OCI-LY3 (cell line): ENCODE results near the gene F10.

Experiments
- H2AFZ ChIP-seq: fragments of 200-600, 300-600 bp; shearing (Covaris generic); 2 replicates; pipeline ENCODE4 v1.6.0; 2014; ENCODE audit warnings: antibody characterized with exemption, low read depth, low read length
- H3K27ac ChIP-seq: fragments of 200-600, 300-600 bp; sonication (generic); 2 replicates; pipeline ENCODE4 v1.5.1; 2014; ENCODE audit warnings: mild to moderate bottlenecking, low read length, moderate library complexity, mixed read lengths
- H3K27me3 ChIP-seq: fragments of 200-600, 300-600 bp; sonication (generic); 2 replicates; pipeline ENCODE4 v1.6.1; 2014; ENCODE audit warnings: low read depth, low read length, mixed read lengths
- H3K36me3 ChIP-seq: fragments of 200-600, 300-600 bp; sonication (generic); replicated peaks from 2 replicates; pipeline ENCODE3; 2014; ENCODE audit warnings: low read depth, low read length, mixed read lengths
- H3K4me1 ChIP-seq: fragments of 300-600, 200-600 bp; sonication (generic); 2 replicates; pipeline ENCODE4 v1.6.1; 2014; ENCODE audit warnings: low read length, mixed read lengths
- H3K4me2 ChIP-seq: fragments of 200-600, 300-600 bp; sonication (generic); 2 replicates; pipeline ENCODE4 v1.6.1; 2014; ENCODE audit warnings: low read length, mixed read lengths
- H3K4me3 ChIP-seq: fragments of 300-600, 200-600 bp; sonication (generic); 2 replicates; pipeline ENCODE4 v1.5.1; 2014; ENCODE audit warnings: antibody characterized with exemption, mild to moderate bottlenecking, low read length, moderate library complexity
- H3K79me2 ChIP-seq: fragments of 300-600, 200-600 bp; shearing (Covaris generic); 2 replicates; pipeline ENCODE4 v1.6.1; 2014; ENCODE audit warnings: mild to moderate bottlenecking, low read length, mixed read lengths
- H3K9ac ChIP-seq: fragments of 300-600, 200-600 bp; shearing (Covaris generic); 2 replicates; pipeline ENCODE4 v1.6.0; 2014; ENCODE audit warnings: mild to moderate bottlenecking, low read length, moderate library complexity
- H3K9me3 ChIP-seq: fragments of 200-600, 300-600 bp; shearing (Covaris generic); 2 replicates; pipeline ENCODE4 v1.6.1; 2014; ENCODE audit warnings: low read length, mixed read lengths; ENCODE audit not compliant: insufficient read depth
- H4K20me1 ChIP-seq: fragments of 200-600, 300-600 bp; sonication (generic); 2 replicates; pipeline ENCODE4 v1.6.1; 2016; ENCODE audit warnings: low read length, mixed read lengths; ENCODE audit not compliant: insufficient read depth
- EZH2phosphoT487 ChIP-seq: fragments of 200-600 bp; shearing (Covaris generic); IDR thresholded peaks from 2 replicates; pipeline ENCODE4 v1.6.1; 2018; ENCODE audit warnings: antibody characterized with exemption, mixed run types, low read depth
- TF ChIP-seq, protein P1 (sequence below): fragments of 200-600, 300-600 bp; sonication (generic); IDR thresholded peaks from 2 replicates; pipeline ENCODE4 v1.5.1; 2014; ENCODE audit warnings: antibody characterized with exemption, low read length, low read depth

The F10 gene

DNA sequence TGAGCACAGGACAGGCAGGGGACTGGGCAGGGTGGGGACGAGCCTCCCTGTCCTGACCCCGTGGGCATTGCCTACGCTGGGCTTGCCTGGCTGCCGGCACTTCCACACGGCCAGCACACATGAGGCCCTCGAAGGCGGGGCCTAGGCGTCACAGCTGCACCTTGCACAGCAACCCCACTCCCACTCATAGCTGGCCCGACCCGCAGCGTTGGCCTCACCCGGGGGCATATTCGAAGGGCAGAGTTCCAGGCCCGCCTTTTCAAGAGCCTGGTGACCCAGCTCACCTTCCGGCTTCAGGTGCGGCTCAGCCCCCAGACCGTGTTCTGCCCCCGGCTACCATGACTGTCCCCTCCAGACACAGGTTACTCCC, 19.0 kb downstream of the F10 start:
- H2AFZ ChIP-seq: no peak overlapping the region
- no peak overlapping the region for H3K4me3 ChIP-seq
- peaks cover 3% of the 10 kb centered on the region; the same call in 1 of the 2 replicates for H3K27me3 ChIP-seq
- TF ChIP-seq, protein P1, sequence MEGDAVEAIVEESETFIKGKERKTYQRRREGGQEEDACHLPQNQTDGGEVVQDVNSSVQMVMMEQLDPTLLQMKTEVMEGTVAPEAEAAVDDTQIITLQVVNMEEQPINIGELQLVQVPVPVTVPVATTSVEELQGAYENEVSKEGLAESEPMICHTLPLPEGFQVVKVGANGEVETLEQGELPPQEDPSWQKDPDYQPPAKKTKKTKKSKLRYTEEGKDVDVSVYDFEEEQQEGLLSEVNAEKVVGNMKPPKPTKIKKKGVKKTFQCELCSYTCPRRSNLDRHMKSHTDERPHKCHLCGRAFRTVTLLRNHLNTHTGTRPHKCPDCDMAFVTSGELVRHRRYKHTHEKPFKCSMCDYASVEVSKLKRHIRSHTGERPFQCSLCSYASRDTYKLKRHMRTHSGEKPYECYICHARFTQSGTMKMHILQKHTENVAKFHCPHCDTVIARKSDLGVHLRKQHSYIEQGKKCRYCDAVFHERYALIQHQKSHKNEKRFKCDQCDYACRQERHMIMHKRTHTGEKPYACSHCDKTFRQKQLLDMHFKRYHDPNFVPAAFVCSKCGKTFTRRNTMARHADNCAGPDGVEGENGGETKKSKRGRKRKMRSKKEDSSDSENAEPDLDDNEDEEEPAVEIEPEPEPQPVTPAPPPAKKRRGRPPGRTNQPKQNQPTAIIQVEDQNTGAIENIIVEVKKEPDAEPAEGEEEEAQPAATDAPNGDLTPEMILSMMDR: no peak
- no peak for TF ChIP-seq EZH2phosphoT487
- H4K20me1 ChIP-seq: no peaks in the 10 kb centered on the region
- no peak overlapping the region for H3K27ac ChIP-seq
- H3K79me2 ChIP-seq: no peaks in the 10 kb centered on the region
- H3K36me3 ChIP-seq: no peaks in the 10 kb centered on the region
- no peak overlapping the region for H3K9ac ChIP-seq
- no peak overlapping the region for H3K4me2 ChIP-seq
- no peaks in the 10 kb centered on the region; the same call in 1 of the 2 replicates for H3K9me3 ChIP-seq
- H3K4me1 ChIP-seq: no peaks in the 10 kb centered on the region

GRCh38 chr13:113142876-113143275, 20.3 kb downstream of the F10 start:
- Histone ChIP-seq H3K4me1 (no peaks in the 10 kb centered on the region), H3K4me3 (no peak overlapping the region), H3K36me3 (no peaks in the 10 kb centered on the region), H2AFZ (no peak overlapping the region), H3K9me3 (no peaks in the 10 kb centered on the region; the same call in 1 of the 2 replicates), H3K79me2 (no peaks in the 10 kb centered on the region), H4K20me1 (no peaks in the 10 kb centered on the region), H3K27me3 (peaks cover 8% of the 10 kb centered on the region; the same call in 1 of the 2 replicates), H3K27ac (no peak overlapping the region), H3K9ac (no peak overlapping the region), H3K4me2 (no peak overlapping the region)
- TF ChIP-seq, protein P1: no peak
- no peak for TF ChIP-seq EZH2phosphoT487

GRCh38 chr13:113143466-113144254, 21.1 kb downstream of the F10 start:
- peaks cover 8% of the 10 kb centered on the region; the same call in 1 of the 2 replicates for H3K27me3 ChIP-seq
- H3K27ac ChIP-seq: no peak overlapping the region
- H3K4me3 ChIP-seq: no peak overlapping the region
- H2AFZ ChIP-seq: no peak overlapping the region
- H3K4me1 ChIP-seq: no peaks in the 10 kb centered on the region
- H3K36me3 ChIP-seq: no peaks in the 10 kb centered on the region
- no peak overlapping the region for H3K4me2 ChIP-seq
- H3K9me3 ChIP-seq: no peaks in the 10 kb centered on the region; the same call in 1 of the 2 replicates
- no peak for TF ChIP-seq EZH2phosphoT487
- TF ChIP-seq, protein P1: no peak
- no peak overlapping the region for H3K9ac ChIP-seq
- no peaks in the 10 kb centered on the region for H3K79me2 ChIP-seq
- no peaks in the 10 kb centered on the region for H4K20me1 ChIP-seq

GRCh38 chr13:113144255-113144629, 21.6 kb downstream of the F10 start:
- H3K79me2 ChIP-seq: no peaks in the 10 kb centered on the region
- no peak overlapping the region for H3K9ac ChIP-seq
- H4K20me1 ChIP-seq: no peaks in the 10 kb centered on the region
- peaks cover 8% of the 10 kb centered on the region; the same call in 1 of the 2 replicates for H3K27me3 ChIP-seq
- no peaks in the 10 kb centered on the region for H3K4me1 ChIP-seq
- H3K4me2 ChIP-seq: no peak overlapping the region
- TF ChIP-seq, protein P1: no peak
- no peak for TF ChIP-seq EZH2phosphoT487
- no peak overlapping the region for H3K4me3 ChIP-seq
- no peaks in the 10 kb centered on the region; the same call in 1 of the 2 replicates for H3K9me3 ChIP-seq
- no peaks in the 10 kb centered on the region for H3K36me3 ChIP-seq
- H3K27ac ChIP-seq: no peak overlapping the region
- H2AFZ ChIP-seq: no peak overlapping the region
